HCEC 1CT (cell line): Measurements from ENCODE around the gene PCSK6.

Experiments used
- DNase-seq: peaks from one replicate; pipeline ENCODE4 v3.0.0-alpha.2; 2017

PCSK6 gene

DNA sequence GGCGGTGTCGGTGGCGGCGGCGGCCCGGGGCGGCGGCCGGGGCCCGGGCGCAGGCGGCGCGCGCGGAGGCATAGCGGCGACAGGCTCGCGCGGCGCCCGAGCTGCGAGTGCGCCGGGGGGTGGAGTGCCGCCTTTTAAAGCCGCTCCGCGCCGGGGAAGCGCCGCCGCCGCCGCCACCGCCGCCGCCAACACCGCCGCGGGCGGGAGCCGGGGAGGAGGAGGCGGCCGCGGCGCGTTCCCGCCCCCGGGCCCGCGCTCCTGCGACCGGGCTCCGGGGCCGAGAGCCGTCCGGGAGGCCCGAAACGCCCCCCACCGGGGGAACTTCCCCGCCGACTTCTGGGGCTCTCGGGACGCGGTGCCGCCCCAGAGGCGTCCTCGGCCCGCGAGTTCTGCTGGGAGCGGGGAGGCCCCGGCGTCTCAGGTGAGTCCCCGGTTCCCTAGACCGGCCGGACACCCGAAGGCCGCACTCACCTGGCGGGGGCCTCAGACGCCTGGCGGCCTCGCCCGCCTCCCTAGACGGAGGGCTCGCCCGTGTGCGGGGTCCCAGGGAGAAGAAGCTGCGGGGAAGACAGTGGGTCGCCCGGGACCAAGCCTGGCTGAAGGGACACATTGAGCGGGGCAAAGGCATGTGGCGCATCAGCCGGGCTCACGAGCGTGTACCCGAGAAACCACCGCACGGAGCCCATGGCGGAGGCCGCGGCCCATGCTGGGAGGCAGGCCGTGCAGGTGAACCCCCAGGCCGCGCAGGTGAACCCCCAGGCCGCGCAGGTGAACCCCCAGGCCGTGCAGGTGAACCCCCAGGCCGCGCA lies at the start of gene PCSK6:
Gene PCSK6, minus strand, starts transcription at position 109 of the 809 bp plus-strand sequence. Its CDS starts 37 bp downstream, at position 72.
- no peak for DNase-seq

DNA sequence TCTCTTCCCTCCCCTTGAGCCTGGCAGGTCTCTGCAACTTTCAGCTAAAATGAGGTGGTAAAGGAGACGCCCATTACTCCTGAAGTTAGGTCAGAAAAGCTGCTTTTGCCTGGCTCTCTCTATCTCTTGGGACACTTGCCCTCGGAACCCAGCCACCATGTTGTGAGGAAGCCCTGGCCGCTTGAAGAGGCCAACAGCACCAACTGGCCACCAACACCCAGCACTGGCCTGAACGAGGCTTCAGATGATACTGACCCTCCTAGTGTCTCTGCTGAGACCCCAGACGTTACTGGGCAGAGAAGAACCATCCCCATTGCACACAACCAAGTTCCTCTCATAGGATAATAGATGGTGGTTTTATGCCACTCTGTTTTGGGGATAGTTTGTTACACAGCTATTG lies 49.5 kb upstream of the PCSK6 start:
- DNase-seq = no peak

DNA sequence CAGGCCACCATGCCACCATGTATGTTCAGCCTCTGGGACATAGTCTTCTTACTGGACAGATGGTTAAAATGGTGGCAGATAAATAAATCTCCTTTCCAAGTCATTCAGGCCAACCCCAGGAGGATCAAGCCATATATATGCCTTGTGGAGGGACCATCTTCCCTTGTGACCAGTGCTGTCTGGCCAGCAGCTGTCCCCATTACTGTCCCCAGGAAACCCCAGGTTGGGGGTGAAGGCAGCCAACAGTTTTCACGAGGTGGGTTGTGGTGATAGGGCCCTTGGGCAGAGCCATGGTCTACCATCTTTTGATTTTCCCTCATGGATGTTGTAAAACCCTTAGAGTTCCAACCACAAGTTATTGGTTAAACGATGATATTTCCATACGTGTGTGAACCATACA lies 48.7 kb upstream of the PCSK6 start:
- no peak for DNase-seq

DNA sequence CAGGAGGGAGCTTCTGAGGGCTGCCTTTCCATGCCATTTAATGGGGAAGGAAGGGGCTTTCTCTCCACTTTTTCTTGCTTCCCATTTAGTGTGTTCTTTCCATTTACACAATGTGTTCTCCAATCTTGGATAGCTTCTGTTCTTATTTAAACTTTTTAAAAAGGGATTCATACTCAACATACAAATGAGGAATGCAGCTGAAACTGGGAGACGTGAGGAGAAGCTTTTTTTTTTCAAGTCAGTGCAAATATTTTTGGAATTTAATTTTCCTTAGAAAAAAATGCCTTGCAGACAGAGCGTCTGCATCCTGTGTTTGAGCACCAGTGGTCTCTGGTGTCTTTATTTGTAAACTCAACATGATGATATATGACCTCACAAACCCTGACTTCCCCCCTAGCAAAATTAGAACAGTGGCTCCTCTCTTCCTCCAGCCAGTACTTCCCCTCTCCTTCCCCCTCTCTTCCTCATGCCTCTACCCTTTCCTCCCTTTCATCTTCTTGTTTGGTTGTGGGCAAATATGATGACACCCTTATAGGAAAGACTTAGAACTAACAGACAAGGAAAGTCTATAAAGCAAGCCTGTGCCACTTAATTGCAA lies 48.1 kb upstream of the PCSK6 start:
- DNase-seq = no peak

DNA sequence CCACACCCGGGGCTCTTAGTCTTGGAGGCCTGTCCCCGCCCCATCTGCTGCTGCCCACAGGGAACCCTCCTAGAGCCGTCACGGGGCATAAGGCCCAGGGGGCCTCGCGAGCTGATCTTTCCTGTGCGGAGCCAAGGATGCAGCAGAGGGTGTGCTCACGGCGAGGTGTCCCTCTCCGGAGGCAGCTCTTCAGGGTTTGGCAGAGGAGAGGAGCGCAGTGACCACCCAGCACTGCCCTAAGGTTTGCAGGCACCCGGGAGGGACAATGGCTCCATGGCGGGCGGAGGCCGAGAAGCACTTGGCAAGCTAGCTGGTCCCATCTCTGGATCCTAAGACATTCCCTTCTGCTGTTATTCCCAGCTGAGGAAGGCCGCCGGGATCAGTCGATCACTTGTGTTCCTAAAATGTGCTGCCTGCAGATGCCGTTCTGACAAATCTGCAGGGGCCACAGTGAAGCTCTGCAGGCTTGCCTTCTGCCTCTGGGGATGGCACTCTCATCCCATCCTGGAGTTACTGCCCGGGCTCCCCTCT lies 47.4 kb upstream of the PCSK6 start:
- DNase-seq = no peak

DNA sequence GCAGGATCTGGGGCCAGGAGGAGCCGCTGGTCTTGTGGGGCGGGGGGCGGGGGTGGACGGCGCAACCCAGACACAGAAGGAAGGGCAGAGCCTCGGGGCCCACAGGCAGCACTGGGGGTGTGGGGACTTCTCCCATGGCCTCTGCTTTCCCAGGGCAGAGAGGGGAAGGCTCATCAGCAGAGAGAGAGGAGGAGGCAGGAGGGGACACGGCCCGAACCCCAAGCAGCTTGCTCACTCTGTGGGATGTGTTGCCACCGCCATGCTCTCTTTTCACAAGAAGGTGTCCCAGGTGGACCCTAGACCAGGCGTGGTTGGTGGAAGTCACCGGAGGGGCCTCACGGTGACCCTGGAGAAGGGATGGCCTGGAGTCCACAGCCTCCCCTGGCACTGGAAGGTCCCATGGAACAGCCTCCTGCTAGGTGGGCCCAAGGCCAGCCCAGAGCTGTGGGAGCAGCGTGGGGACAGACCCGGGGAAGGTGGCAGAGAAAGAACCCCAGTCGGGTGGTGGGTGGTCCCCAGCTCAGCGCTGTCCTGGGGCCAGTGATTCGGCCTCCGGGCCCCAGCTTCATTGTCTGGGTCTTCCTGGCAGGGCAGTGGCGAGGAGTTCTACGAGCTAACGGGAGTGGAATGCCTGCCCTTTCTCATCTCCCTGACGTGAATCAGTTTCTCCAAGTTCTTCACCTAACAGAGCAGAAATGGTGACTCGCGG lies 46.8 kb upstream of the PCSK6 start:
- no peak for DNase-seq

DNA sequence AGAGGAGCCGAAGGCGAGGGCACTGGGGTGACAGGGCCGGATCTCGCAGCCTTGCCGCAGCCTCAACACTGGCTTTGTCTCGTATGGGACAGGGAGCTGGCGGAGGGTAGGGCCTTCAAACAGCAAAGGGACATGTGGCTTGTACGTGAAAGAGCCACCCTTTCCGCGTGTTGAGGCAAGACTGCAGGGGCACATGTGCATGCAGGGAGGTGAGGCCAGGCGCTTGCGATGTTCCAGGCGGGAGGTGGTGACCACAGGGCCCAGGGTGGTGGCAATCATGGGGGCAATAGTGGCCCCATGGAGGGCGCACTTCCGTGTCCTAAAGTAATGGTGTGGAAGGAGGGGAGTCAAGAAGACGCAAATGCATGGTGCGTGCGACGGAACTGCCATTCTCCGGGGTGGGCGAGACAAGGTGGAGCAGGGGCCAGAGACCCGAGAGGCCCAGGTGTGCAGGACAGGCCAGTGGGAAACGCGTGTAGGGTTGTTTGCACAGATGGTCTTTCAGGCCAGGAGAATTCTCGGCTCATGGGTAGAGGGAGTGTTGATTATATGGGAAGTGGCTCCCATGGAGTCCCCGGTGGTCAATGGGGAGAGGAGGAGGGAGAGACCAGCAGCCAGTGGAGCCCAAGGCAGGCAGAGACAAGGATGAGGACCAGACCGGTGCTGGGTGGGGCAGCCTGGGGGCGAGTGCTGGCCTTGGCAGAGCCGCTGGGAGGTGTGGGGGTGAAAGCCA lies 45.8 kb upstream of the PCSK6 start:
- no peak for DNase-seq

DNA sequence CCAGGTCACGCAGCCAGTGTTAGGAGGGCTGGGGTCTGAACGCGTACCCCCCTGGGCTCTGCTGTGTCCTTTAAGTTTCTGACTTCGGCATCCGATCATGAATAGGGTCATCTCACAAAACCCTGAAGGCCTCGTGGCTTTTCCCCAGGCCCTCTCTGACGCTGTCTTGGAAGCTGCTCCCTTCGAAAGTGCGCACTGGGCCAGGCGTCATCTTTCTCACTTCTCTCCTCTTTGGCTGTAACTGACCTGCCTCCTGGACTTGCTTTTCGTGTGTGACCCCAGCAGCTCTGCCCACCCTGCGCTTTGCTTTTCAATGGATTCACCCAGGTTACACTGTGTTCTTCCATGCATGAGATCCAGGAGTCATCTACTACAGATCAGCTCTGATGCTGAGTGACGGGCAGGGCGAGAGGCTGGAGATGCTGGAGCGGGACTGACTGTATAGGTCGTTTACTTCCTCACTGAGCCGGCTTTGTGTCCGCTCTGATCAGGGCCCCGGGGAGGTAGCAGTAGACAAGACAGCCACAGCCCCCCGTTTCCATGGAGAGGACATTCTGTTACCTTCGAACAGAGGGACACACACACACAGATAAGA lies 45.0 kb upstream of the PCSK6 start:
- DNase-seq = no peak

DNA sequence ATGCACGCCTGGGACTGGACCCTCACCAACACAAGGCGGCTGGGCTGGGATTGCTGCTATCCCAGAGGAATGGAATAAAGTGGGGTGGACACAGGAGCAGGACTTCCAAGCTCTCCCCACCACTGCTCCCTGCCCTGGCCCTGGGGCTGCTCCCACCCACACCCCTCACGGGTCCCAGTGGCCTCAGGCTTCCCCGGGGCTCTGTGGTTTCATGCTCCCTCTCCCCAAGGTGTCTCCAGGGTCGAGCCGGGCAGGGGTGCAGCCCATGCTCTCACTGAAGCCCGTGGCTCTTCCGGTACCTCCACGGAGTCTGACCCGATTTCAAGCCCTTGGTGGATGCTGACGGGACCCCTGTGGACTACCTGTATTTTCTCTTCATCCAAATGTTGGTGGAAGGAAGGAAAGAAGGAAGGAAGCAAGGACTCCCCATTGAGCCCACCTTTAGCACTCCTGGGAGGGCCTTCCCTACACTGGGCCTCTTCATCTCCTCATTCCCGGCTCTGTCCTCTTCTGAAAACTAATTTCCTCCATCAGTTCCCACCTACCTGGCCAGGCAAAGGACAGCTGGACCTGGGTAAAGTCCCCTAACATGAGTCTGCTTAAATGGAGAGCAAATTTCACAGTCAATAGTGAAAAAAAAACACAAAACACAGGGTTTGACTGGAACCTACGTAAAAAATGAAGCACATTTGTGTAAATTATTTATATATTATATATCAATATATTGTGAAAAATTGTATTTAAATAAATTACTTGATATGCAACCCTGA lies 44.0 kb upstream of the PCSK6 start:
- DNase-seq = no peak

DNA sequence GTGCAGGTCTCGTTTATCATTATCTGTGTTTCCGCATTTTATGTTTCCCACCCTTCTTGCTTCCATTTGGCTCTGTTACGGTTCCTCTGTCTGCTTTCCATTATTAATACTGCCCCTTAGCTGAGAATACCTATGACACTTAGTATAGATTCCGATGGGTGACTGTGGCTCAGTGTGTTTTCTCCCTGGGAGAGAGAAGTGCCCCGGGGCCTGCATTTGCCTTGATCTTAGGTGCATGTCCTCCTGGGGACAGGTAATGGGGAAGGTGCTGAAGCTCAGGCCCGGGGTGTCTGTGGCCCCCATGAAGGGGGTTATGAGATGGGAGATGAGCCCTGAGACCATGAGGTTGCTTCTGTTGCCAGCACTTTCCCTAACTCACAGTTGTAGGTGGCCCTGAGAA lies 43.4 kb upstream of the PCSK6 start:
- no peak for DNase-seq

DNA sequence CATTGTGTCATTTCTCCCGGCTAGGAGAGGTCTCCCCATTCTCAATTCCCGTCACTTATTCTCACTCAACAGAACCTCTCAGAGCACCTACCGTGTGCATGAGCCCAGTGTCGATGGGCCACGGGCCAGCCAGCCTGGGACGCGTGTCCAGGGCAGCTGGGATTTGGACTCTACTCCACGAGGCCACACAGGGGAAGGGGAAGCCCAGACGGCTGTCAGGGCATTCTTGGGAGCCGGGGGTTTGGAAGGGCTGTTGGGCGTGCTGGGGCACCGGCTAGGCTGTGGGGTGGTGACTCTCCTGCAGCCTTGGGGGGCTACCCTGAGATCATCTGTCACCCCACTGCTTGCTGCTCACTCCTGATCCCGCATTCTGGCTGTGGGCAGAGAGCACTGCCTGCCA lies 41.7 kb upstream of the PCSK6 start:
- no peak for DNase-seq

DNA sequence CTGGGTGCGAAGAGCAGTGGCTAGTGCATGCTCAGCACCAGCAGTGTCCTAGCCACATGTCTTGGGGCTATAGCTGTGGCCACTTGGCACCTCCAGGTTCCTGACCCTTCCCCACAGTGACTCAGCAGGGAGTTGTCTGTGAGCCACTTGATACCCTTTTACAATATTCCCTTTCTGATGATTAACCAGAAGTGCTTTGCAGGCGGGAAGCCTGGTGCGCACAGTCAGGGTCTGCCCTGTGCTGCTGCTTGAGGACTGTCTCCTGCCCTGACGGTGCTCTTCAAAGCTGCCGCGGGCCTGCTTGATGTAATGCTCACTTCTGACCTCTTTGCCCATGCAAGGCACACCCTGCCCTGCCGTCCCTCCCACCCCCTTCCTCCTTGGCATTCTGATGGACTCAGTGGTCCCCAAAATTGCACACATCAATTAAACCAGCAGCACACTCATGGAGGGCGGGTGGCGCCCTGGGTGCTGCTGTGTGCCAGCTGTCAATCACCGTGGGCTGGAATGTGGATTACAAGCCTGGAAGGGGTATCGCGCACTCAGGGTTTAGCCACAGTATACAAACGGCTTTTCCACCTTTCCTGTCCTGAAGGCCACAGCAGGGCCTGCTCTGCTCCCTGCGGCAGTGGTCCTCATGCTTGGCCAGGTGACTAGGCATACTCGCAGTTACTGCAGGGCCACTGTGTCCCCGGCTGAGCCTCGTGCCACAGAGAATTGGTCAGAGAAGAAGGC lies 40.9 kb upstream of the PCSK6 start:
- no peak for DNase-seq

DNA sequence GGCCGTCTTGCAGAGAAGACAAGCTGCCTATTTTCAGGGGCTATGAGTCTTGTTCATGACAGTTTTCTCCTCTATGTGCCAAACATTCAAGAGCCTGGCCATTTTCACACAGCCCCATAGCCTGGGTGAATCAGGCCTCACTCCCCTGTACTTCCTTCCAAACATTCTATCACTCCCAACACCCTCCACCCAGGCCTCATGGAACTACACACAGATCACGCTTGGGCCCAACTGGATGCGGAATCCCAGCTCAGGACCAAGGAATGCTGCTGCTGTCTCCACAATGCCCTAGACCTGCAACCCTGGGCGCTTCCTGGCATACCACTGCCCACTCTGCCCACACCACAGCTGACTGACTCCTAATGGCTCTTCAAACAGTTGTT lies 39.4 kb upstream of the PCSK6 start:
- DNase-seq = no peak

DNA sequence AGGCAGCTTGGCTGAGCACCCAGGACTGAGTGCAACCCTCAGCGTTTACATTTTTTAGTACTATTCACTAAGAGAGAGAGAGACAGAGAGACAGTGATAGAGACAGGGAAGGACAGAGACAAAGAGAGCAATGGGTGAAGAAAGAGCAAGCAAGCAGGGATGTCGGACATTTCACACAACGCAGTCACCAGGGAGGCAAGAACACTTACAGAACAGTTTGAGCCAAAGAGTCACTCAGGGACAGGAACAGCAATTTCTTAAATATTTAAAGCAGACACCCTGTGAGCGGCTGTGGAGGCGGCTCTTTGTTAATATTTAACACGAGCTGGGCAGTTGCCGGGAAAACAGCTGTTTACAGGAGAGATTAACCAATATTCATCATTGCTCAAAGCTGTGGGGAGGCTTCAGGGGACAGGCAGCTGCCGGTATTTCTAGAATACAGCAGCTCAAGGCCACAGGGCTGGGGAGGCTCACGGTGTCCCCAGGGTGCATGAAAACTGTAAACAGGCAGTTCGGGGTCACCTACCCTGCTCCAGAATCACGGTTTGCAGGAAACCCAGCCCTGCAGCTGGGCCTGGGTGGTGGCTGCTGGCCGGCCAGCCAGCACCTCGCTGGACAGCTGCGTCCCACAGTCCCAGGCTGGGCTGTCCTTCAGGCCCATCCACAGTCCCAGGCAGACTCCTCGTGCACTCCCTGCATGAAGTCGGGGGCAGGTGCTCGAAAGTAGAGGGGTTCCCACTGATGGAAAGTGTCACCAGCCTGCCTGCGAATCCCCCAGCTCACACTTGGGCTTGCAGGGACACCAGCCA lies 38.8 kb upstream of the PCSK6 start:
- no peak for DNase-seq

DNA sequence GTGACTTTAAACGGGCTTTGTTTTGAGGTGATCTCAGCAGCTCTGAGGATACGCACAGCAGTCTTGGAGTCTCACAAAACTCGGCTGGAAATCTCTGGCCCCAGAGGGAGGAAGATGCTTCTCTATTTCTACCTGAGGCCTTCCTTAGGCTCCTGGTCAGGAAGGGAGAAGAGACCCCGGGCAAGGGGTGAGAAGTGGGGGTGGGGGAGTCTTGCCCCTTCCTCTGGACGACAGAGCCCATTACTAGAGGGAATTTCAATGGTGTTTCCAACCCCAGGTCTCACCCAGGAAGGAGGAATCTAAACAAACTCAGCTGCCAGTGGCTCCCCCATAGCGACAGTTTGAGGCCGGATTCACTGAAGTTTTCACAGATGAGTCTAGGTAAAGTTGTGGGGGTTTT lies 37.4 kb upstream of the PCSK6 start:
- no peak for DNase-seq

DNA sequence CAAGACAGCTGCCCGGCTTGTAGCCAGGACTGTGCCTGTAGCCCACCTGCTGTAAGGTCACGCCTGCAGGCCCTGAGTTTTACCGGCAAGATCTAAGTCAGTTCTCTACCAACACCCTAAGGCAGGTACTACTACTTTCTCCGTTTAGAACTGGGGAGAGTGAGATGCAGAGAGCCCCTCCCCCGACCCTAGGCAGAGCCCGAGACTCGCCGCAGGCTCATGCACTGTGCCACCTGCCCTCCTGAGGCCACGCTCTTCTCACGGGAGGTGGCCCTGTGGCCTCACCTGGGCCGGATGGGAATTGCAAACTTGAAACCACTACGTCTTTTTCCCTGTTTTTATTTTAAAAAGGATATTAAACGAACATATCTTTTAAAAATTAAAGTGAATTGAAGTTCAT lies 36.9 kb upstream of the PCSK6 start:
- no peak for DNase-seq

DNA sequence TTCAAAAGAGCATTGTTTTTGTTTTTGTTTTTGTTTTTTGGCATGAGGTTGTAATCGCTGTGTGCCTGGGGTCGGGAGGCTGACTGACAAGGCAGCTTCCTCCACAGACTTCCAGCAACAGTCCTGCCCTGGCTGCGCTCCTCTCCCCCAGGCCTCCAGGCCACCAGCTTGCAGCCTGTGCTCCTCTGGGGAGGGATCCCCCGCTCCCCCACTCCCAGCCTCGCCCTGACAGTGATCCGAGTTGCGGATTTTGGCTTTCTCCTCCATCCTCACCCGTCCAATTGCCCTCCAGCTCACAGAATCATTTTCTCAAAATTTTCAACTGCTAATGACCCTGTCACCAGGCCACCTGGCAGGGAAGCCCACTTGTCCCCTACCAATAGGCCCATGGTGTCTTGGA lies 36.5 kb upstream of the PCSK6 start:
- DNase-seq = no peak

DNA sequence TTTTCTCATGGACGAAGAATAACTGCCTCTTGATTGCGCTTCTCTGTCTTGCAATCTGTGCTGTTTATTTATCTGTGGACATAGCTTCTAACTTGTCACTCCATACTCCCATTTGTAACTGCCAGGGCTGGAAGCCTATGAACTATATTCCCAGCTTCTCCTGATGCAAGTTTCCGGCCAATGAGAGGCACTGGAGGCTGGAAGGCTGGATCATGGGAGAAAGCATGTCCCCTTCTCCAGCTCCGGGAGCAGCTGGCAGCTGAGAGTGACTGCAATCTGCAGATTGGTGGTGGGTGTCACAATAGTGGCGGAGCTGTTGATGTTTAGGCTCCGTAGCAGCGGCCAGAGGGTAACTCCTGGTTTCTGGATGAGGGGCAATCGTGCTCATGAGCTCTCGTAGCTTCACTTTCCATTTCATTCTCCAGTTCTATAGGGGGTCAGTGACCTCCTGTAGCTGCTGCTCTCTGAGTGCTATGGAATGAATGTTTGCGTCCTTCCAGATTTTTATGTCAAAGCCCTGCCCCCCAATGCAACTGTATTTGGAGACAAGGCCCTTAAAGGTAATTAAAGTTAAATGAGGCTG lies 35.7 kb upstream of the PCSK6 start:
- DNase-seq = no peak

DNA sequence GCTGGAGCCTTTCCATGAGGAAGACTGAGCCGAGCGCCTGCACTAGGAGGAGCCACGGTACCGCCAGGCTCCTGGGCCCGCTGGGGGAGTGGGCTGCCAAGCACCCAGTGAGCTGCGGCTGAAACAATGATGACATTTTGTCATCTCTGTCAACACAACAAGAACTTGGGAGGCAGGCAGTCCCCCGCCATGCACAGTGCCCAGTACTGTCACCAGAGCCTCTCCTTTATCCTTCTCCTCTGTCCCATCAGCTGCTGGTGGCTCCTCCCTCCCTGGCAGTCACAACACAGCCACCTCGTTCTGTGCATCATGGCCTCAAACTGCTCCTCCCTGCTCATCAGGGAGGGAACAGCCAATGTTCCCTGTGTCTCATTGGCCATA lies 34.0 kb upstream of the PCSK6 start:
- DNase-seq = no peak
